ENCODE results near the gene NEU4.
"Not testable (repeated sequence)": the region's sequence is repeated elsewhere in the genome, so short reads cannot be mapped to it uniquely, and the experiment has no call there.

Gene NEU4

DNA sequence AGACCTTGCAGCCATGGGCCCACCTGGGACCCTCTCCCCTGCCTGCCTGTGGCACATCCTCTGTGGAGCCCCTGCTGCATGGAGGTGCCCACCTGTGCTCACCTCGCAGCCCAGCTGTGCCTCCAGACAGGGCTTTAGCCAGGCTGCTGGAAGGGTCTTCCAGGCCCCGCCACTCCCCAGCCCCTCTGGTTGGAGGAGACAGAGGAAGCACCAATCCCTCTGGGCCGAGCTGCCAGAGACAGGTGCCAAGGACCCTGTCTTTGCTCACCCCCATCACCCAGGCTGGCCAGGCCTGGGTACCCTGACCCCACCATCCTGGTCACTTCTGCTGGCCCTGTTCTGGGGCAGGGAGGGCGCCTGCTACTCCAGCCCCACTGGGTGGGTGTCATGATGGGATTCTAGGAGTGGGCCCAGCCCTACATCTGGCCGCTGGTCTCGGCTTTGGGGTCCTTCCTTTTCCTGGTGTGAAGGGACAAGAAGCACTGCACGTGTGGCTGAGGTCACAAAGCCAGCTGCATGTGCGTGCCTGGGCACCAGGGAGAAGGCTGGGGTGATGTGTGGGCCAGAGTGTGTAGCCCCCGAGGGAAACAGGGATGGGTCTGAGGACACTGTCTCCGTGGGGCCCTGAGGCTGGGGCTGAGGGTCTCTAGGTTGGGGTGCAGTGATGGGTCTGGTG lies 9.3 kb upstream of the NEU4 start:
- no peak for DNase-seq

DNA sequence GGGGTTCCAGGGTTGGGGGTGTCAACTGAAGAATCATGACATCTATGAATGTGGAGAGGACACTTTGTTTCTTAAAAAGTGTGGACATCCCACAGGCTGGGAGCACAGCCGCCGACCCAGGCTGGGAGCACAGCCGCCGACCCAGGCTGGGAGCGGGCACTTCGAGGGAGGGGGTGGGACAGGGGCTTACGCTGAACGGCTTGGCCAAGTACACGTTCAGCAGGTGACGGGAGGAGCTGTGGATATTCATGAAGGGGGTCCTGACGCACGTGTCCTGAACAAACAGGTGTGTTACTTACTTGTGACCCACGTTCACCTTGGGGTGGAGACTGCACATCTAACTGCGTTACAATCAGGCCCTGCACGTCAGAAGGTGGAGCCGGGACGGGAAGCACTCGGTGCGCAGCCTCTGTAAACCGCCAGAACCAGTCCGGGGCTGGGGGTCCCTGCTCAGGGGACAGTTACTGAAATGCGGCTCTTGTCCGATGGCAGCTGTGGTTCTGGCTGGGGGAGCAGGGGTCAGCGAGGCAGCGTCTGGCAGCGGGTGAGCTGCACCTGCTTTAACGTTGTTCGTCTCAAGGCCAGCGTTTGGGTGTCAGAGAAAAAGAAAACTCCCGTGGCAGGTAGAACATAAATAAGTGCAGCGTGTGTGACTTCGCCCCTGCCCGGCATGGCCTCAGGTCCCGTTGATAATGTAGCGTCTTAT lies 8.6 kb upstream of the NEU4 start:
- not testable (repeated sequence) for DNase-seq

DNA sequence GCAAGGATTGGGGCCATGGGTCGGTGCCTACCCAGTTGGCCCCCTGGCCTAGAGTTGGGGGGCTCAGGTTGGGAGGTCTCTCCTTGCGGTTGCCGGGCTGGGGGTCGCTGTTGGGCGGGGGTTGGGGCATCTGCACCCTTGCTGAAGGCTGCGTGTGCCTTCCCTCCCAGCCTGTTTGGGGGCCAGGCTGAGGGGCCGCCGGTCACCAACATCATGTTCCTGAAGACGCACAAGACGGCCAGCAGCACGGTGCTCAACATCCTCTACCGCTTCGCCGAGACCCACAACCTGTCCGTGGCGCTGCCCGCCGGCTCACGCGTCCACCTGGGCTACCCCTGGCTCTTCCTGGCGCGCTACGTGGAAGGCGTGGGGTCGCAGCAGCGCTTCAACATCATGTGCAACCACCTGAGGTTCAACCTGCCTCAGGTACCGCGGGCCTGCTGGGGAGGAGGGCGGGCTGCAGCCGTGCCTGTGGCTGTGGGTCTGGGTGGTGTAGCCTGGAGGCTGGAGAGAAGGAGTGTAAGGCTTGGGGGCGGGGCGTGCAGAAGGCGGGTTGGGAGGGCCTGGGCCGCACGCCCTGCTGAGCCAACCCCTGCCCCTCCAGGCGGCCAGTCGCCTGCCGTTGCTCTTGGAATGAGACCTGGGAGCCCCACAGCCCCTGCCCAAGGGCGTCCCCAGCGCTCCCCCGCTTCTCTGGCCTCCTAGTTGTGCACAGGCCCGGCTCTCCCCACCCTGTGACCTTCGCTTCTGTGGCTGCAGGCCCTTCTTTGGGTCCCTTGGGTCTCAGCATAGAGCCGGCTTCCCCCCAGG lies 7.2 kb upstream of the NEU4 start:
- DNase-seq: no peak

DNA sequence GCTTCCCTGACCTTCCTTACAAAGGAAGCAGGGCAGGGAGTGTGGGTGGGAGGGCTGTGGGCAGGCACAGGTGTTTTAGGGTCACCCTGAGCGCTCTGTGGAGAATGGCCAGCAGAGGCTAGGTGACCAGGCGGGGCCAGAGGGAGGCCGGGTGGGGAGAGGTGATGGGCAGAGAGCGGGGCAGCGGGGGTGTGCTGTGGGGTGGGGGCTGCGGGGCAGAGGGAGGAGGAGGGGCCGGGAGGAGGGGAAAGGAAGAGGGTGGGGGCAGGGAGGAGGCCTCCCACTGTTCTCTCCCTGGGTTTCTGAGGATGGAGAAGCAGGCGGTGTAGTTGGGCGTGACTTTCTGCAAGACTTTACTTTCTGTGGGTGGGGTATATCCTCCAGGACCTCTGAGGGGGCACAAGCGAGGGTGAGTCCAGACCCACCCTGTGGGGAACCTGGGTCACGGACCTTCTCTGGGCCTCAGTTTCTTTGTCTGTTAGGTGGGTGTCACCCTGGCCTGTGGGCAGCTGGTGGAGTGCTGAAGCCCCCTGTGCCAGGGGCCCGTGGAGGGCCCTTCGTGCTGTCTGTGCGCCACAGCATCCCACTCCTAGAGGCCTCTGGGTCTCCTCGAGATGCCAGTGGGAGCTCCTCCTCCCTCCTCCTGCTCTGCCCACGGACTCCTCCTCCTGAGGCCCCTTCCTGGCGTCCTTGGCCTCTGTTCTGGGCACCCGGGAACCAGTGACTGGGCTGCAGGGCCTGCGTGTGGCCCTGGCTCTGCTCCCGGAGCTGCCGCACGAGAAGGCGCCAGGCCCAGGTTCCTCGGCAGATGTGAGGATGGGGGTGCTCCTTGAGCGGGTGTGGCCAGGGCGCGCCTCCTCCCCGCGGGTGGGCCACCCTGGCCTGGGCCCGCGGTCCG lies 6.3 kb upstream of the NEU4 start:
- DNase-seq: no peak

DNA sequence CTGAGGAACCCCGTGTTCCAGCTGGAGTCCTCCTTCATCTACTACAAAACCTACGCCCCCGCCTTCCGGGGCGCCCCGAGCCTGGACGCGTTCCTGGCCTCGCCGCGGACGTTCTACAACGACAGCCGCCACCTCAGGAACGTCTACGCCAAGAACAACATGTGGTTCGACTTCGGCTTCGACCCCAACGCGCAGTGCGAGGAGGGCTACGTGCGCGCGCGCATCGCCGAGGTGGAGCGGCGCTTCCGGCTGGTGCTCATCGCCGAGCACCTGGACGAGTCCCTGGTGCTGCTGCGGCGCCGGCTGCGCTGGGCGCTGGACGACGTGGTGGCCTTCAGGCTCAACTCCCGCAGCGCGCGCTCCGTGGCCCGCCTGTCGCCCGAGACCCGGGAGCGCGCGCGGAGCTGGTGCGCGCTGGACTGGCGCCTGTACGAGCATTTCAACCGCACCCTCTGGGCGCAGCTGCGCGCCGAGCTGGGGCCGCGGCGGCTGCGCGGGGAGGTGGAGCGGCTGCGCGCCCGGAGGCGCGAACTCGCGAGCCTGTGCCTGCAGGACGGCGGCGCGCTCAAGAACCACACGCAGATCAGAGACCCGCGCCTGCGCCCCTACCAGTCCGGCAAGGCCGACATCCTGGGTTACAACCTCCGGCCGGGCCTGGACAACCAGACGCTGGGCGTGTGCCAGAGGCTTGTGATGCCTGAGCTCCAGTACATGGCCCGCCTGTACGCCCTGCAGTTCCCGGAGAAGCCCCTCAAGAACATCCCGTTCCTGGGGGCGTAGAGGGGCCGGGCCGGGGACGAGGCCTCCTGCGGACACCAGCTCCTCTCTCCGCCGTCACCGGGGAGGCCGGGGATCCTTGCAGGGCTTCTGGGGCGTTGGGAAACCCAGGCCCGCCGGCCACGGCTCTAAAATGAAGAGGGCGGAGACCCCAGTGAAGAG lies 5.3 kb upstream of the NEU4 start:
- peak in 4 of 14 donors; percentile 29 to 65 (median 43) for DNase-seq

DNA sequence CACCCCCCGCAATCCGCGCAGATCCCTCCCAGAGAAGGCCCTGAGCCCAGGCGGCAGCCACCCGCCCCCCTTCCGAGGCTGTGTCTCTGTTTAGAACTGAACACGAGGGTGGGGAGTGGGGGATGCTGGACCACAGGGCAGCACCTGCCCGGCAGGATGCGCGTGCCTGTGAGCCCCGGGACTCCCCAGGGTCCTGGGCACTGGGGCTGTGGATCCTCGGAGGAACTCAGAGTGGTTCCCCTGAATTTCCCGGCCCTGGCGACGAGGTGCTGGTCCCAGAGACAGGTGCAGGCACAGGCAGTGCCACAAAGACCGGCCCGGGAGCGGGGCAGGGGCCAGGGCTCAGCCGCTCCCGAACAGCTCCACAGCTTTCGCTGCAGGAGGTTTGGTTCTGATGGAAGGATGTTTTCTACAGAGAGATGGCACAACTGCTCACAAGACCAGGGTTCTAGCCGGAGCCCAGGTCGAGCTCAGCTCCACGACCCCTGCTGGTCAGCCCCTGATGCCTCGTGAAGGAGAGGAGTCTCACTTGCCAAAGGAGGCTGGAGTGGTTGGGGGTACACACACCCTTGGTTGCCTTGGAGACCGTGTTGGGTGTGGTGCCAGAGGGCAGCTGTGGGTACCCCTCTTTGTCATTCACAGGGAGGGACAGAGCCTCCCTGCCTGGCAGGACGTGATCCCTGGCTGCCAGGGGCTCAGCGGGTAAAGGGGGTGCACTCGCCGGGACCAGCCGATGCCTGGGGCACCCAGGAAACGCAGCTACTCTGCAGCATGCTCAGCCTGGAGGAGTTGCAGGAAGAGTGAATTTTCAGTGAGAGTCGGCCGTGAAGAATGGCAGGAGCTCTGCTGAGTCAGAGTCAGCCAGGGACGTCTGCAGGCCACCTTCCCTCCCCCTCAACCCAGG lies 4.4 kb upstream of the NEU4 start:
- peak in 1 of 14 donors; percentile 46 for DNase-seq

DNA sequence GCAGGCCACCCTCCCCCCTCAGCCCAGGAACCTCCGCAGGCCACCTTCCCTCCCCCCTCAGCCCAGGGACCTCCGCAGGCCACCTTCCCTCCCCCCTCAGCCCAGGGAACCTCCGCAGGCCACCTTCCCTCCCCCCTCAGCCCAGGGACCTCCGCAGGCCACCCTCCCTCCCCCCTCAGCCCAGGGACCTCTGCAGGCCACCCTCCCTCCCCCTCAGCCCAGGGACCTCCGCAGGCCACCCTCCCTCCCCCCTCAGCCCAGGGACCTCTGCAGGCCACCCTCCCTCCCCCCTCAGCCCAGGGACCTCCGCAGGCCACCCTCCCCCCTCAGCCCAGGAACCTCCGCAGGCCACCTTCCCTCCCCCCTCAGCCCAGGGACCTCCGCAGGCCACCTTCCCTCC lies 2.8 kb upstream of the NEU4 start:
- not testable (repeated sequence) for DNase-seq

DNA sequence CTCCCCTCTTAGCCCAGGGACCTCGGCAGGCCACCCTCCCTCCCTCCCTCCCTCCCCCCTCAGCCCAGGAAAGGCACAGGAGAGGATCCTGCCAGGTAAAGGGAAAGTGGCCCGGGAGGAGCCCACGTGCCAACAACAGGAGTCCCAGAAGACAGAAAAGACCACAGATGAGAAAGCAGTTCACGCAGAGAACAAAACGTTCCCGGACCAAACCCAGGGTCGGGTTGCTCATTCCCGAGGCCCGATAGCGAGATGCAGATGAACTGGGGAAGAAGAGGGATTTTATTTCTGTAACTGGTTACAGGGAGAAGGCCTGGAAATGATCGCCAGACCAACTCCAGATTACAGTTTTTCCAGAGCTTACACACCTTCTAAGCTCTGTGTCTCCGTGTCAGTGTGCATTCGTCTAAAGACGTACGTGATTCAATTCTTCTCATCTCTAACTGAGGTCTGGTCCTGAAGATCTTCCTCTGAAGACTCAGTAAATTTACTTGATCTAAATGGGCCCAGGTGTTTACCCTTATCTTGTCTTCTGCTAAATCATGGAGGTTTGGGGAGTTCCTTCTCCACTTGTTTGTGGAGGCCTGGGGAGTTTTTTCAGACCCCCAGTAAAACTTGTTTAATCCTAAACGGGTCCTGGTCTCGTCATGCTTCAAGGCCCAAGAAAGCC lies 807 bp upstream of the NEU4 start:
- DNase-seq: no peak

DNA sequence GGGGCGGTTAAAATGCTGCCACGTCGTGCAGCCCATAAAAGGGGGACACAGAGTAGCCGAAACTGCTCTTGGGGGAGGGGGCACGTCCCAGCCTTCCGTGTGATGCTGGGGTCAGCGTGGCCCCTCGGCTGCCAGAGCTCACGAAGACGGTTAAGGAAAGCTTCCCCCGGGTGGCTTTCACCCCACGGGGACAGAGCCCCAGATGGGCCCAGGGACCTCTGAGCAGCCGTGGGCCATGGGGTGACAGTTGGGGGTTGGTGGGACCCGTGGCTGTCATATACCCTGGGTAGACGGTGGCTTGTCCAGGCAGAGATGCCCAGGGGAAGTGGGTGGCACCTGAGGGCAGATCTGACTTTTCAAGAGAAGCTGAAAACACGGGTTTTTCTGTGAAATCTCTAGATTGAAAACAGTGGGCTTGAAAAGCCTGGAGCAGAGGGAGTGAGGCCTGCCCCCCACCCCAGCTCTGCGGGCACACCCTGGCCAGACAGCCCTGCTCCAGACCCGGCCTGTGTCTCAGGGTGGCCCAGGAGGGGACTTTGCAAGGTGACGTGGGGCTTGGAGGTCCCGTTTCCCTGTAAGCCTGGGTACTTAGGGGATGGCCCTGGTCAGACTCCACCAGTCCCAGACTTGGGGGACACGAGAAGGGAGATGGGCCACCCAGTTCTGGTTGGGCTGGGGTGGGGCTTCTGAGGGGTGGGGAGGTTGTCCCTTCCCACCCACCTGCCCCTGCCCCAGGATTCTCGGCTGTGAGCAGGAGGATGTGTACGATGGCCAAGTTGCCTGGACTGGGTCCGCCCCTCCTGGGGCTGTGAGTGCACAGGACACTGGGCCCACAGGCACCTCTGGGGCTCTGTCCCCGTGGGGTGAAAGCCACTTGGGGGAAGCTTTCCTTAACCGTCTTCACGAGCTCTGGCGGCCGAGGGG lies 652 bp downstream of the NEU4 start:
- DNase-seq: no peak

DNA sequence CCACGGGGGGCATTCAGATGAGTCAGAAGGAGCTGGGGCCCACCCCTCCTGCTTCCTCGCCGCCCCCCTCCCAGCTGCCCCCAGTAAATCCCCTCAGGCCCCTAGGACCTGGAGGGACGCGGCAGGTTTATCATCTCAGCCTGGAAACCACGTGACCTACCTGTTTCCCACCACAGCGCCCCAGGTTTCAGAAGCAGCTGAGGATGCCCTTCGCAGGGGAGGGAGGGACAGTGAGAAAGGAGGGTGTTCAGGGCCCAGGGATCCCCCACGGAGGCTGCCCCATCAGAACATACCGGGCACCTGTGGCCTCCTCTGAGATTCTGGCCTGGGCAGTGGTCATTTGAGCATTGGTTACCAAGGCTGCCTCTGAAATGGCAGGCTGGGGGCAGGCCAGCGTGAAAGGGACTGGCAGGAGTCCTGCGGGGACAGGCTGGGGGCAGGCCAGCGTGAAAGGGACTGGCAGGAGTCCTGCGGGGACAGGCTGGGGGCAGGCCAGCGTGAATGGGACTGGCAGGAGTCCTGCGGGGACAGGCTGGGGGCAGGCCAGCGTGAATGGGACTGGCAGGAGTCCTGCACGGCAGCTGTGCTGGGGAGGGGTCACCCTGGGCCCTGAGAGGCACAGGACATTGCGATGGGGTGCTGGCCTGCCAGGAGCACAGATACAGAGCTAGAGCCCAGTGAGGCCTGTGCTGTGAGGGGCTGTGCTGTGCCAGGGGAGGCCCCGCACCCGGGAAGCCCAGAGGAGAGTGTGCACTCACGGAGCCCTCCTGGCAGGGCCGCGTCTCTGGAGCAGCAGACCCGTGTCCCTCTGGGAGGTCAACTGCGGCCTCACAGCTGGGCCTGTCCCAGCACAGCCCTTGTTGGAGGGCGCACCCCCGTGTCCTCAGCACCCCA lies 1.6 kb downstream of the NEU4 start:
- DNase-seq: peak in 9 of 14 donors; percentile 16 to 86 (median 61)

DNA sequence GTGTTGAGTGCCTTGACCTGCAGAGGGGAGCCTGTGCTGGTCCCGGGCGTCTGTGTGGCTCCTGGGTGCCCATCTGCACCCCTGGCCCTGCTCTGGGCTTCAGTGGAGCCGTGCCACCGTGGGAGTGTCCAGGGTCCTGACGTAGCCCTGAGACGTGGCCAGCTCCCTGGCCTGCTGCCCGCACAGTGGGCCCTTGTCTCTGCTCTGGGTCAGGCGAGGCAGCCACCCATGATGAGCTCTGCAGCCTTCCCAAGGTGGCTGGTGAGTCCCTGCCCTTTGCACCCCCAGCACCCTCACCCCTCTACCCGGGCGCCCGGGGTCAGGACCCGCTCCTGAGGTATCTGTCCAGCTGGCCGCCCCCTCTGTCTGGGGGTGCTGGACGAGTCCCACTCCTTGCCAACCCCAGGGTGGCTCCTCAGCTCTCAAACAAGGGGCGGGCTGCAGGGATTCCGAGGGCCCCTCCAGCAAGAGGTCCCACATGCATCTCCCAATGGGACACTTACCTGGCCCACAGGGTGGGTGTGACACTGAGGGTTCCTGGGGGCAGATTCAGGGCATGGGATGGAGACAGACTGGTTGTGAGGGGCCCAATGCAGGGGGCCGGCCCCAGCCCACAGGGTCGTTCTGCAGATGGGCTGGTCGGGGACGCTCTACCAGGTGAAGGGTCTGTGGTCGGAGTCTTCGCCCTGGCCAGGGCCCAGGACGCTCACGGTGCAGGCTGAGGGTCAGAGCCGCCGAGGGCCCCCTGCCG lies 2.4 kb downstream of the NEU4 start:
- peak in 7 of 14 donors; percentile 47 to 80 (median 64) for DNase-seq

DNA sequence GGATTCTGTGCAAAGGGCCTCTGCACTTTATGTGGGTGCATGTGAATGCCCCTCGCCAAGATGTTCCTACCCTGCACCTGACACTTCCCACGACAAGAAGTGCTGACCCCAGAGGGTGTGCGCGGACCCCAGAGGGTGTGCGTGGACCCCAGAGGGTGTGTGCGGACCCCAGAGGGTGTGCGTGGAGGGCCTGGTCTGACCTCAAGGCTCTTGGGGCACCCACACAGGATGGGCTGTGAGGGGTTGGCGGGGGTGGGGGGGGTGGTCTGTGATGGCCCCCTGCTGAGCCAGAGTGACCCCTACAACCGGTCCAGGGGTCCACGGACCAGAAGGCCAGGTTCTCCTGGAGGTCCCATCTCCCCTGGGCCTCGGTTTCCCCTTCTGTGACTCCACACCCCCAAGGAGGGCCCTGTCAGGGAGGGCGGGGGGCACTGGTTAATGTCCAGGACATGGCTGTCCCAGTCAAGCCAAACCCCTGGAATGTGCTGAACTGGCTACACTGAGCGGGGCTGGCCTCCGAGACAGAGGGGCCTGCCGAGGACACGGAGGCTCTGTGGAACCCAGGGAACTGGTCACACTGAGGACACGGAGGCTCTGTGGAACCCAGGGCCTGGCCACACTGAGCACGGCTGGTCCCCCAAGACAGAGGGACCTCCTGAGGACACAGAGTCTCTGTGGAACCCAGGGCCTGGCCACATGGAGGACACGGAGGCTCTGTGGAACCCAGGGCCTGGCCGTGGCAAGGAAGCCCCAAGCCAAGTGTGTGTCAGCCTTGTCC lies 3.1 kb downstream of the NEU4 start:
- no peak for DNase-seq

DNA sequence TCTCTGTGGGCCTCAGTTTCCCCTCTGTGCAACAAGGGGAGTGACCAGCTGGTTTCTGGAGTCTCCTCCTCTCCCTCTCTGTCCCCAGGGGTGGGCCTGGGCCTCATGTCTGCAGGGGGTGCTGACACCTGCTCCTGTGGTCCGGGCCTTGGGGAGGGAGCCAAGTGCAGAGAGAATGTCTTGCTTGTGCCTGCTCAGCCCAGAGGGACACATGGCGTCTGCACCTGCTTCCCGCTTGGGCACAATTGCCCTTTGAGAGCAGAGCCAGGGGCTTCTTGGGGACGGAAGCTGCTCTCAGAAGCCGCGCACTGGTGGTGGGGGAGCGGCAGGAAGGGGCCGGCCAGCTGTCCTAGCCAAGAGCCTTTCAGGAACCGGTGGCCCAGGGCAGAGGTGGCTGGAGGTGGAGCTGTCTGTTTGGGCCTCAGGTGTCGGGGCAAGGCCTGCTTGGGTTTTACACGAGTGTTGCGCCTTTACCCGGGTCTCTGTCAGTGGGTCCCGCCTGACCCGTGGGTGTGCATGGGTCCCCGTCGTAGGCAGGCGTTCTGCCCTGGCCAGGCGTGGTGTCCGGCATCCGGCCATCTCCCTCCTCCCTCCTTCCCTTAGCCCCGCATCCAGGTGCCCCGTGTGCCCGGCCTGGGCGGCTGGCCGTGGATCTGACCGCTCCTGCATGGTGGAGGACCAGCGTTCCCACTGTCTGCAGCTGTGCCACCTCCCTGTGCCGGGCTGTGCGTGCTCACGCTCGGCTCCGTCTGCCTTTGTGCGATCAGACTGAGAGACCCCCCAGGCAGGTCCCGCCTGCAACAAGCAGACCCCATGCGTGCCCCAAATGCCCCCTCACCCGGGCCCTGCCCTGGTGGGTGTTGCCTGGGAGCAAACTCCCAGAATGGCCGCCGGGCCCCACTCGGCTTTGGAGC lies 4.0 kb downstream of the NEU4 start:
- DNase-seq: peak in 5 of 14 donors; percentile 8 to 66 (median 28)

DNA sequence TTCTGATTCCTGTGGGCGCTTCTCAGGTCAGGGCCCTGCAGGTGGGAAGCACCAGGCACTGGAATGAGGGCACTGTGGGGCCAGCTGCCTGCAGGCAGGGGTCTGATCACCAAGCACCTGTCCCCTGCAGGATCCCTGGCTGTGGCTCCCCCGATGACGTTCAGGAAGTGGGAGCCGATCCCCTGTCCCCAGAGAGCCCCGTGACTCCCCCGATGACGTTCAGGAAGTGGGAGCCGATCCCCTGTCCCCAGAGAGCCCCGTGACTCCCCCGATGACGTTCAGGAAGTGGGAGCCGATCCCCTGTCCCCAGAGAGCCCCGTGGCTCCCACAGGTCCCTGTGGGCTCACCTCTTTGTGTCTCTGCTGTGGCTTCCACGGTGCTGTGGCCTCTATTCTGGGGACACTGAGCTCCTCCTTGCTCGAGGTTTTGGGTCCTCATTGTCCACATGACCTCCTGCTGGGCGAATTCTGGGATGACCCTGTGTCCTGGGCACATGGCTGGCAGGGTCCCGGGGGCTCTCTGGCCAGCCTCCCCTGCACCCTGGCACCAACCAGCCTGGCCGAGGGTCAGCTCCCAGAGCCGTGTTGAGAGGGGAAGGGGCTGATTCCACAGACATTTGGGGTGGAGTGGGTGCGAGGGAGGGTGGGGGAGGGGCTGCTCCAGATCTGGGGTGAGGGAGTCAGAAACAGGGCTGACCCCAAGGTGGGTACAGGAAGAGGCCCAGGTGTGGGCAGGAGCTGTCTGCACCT lies 4.8 kb downstream of the NEU4 start:
- no peak for DNase-seq

All from C1 segment of cervical spinal cord (tissue), 14 donors.